Suppressor macrophage treated with lipopolysaccharide for 1 hour (primary cell): ENCODE results near the gene SNRNP25.

Experiments
- DNase-seq, 3 donors: peaks; one replicate each; pipeline ENCODE4 v3.0.0-alpha.2; 2020 to 2022

SNRNP25 gene

GRCh38 chr16:63998-64913 lies 10.6 kb downstream of the SNRNP25 start:
- DNase-seq, result no peak

DNA sequence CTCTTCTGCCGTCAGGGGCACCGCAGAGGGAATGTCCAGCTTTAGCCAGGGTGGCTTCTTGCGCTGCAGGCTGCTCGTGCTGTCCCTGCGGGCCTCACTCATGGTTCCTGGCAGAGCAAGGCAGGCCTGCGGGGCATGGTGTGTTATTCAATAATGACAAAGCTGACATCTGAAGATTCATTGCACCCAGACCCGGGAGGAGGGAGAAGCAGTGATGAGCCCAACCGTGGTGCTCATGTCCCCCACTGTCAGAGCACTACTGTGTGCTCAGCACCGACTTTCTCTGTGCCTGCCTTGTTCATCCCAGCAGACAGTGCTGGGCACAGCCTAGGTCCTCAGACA lies 11.3 kb downstream of the SNRNP25 start:
- DNase-seq, result no peak

DNA sequence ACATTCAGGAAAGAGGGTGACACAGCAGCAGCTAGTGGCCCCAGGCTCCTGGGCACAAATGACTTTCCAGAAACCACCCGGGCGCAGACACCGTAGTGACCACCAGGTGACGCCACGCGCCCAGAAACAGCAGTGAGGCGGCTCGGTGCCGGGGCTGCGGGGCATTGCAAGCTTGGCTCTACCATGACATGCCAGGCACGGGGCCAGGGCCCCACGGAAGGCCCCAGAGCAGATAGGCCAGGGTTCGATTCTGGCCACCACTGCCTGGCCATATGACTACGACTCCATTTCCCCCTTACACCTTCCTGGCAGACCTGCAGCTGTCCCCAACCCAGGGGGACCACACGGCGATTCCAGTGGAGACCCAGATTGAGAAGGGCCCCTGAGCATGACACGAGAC lies 12.1 kb downstream of the SNRNP25 start:
- peak; percentile 87 to 92 (median 92) for DNase-seq

GRCh38 chr16:66309-67182 lies 12.9 kb downstream of the SNRNP25 start:
- DNase-seq, result no peak

DNA sequence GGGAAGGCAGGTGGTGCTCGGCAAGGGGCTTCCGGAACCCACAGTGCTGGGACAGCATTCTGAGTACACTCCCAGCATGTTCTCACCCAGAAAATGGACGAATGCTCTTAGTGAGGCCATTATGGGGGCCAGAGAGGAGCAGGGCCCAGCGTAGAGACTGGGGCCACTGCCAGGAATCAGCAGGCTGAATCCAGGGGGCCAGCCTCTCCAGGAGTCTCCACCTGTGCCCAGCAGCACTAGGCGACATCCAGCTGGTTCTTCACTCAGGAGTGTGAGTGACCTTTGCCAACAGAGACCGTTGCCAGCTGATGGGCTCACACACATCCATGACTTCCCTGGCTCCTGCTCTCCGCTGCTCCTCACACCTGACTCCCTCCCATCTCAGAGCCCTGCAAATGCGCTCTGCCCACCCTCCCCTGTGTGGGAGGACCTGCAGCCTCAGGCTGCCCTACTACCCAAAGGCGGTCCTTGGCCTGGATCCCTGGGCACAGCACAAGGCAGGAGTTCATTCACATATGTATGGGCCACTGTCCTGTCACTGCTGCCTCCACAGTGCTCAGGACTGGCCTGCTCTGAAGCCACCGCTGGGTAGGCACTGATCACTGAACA lies 13.7 kb downstream of the SNRNP25 start:
- DNase-seq, result no peak

DNA sequence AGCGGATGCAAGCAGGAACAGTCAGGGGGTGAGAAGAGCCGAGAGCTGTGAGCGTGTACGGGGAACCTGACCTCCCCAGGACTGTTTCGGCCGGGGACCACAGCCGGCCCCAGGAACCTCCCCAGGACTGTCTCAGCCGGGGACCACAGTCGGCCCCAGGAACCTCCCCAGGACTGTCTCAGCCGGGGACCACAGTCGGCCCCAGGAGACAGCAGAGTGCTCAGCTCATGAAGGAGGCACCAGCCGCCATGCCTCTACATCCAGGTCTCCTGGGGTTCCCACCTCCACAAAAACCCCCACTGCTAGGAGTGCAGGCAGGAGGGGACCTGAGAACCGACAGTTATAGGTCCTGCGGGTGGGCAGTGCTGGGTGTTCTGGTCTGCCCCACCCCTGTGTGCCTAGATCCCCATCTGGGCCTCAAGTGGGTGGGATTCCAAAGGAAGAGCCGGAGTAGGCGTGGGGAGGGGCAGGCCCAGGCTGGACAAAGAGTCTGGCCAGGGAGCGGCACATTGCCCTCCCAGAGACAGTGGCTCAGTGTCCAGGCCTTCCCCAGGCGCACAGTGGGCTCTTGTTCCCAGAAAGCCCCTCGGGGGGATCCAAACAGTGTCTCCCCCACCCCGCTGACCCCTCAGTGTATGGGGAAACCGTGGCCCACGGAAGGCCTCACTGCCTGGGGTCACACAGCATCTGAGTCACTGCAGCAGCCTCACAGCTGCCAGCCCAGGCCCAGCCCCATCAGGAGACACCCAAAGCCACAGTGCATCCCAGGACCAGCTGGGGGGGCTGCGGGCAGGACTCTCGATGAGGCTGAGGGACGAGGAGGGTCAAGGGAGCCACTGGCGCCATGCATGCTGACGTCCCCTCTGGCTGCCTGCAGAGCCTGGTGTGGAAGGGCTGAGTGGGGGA lies 14.5 kb downstream of the SNRNP25 start:
- no peak for DNase-seq

DNA sequence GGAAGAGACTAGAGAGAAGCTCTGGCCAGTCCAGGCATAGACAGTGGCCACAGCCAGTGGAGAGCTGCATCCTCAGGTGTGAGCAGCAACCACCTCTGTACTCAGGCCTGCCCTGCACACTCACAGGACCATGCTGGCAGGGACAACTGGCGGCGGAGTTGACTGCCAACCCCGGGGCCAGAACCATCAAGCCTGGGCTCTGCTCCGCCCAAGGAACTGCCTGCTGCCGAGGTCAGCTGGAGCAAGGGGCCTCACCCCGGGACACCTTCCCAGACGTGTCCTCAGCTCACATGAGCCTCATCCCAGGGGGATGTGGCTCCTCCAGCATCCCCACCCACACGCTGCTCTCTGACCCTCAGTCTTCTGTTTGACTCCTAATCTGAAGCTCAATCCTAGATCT lies 15.6 kb downstream of the SNRNP25 start:
- DNase-seq, result no peak

DNA sequence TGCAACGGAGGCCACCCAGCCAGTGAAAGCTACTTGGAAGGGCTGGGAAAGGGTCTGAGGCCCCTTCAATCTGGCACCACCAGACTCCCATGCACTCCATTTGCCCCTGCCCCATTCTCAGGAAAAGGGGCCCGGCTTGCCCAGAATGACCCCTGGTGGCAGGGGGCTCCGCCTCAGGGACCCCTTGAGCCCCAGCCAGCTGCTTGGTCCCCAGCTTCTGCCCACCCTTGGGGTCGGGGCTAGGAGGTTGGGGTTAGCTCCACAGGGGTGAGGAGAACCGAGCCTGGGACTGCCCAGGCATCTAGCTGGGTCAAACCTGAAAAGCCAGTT lies 17.5 kb downstream of the SNRNP25 start:
- no peak for DNase-seq

GRCh38 chr16:71540-72401 lies 18.1 kb downstream of the SNRNP25 start:
- DNase-seq, result peak in 2 of 3 donors; percentile 22 to 63

- peak; percentile 69 to 92 (median 85) for DNase-seq
These were observed 19.2 kb downstream of the SNRNP25 start, which contains the start of gene RHBDF1 for GRCh38 chr16:72561-73548. Gene RHBDF1 (minus strand): TSS chr16:72631. CDS start chr16:65015, 7,616 bp downstream.

DNA sequence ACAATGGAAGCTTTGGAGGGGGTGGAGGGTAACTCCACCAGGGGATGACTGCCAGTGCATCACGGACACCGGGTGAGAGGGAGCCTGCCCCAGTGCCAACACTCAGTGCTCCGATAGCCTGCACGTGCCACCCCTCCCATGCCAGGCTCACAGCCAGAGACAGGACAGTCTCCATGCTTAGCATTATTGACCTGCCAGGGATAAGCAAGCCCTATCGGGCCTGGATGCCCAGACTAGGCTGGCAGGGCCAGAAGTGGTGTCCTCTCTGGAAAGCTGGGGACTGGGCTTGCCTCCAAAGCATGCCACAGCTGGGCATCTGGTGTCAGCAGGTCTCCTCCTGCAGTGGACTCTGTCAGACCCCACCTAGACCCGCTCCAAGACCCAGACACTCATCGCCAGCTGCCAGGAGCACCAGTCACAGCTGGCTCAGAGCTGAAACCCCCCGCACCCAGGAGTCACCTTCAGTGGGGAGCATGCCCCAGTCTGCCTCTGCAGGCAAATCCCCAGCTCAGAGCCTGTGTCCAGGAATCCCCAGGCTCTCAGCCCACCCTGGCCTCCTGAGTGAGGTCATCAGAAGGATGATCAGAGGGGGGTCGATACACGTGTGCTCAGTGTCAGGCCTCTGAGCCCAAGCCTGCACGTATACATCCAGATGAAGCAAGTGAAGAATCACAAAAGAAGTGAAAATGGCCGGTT lies 20.6 kb downstream of the SNRNP25 start:
- no peak for DNase-seq

- DNase-seq, result no peak
These were observed 21.2 kb downstream of the SNRNP25 start for GRCh38 chr16:74747-75334.

DNA sequence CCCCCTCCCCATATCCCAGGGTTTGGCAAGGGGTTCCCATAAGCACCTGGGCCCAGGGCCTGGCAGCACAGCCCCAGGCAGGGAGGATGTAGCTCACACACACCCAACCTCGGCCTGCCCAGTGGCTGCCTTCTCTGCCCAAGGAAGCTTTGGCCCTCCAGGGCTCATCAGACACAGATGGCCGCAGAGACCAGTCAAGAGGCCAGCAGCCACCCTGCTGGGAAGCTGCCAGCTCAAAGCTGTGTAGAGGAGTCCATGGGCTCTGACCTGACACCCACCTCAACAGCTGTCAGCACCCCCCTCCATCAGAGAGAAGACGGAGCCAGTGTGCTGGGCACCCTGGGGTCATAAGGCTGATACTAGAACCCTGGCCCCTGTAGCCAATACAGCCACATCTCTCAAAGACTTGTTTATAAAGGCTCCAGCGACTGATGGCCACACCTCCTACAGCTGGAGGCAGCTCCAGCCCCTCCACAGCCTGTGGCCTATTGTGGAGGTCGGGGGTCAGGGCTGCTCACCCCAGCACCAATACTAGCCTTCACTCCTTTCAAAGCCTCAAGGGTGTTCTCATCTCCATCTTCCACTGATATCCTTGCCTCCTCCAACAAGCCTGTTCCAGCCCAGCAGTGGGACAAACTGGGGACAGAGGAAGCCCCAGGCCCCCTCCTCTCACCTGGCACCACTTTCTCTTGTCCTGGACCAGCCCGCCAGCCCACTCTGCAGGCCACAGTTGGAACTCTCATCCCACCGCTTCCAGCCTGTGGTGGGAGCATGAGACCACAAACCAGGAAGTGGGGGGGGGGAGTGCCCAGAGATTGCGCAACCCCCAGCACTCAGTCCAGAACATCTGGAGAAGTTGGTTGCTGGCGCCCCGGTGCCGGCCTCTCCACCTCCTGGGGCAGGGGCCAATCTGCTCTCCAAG lies 22.2 kb downstream of the SNRNP25 start:
- peak; percentile 72 to 81 (median 73) for DNase-seq

DNA sequence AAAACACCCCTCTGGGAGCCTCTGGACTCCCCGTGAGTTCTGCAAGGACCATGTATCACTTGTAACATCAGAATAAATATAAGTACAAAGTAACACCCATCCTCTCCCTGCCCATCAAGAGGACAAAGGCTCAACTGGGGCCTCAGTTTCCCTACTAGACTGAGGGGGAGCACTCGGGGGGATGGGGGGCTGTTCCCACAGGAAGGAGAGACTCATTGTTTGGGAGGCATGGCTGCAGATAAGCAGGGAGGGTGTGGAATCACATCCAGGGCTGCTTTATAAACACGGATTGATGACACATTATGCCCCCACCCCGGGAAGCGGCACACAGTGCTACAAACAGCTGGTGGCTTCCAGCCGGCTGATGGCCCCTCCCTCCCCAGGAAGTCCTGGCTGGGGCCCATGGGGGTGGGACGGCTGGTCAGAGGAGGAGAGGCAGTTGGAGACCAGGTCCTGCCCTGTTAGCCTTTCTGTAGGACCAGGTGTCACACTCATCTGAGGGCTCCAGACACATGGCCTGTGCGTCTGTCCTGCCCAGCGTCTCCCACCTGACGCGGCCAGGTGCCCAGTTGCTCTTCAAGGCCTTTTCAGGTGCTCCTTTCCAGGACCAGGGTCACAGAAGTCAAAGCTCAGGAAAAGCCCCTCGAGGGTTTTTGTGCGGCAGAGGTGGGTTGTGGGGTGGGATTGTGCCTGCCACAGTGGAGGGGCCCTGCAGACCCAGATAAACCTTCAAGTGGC lies 23.1 kb downstream of the SNRNP25 start:
- peak; percentile 24 to 53 (median 41) for DNase-seq

DNA sequence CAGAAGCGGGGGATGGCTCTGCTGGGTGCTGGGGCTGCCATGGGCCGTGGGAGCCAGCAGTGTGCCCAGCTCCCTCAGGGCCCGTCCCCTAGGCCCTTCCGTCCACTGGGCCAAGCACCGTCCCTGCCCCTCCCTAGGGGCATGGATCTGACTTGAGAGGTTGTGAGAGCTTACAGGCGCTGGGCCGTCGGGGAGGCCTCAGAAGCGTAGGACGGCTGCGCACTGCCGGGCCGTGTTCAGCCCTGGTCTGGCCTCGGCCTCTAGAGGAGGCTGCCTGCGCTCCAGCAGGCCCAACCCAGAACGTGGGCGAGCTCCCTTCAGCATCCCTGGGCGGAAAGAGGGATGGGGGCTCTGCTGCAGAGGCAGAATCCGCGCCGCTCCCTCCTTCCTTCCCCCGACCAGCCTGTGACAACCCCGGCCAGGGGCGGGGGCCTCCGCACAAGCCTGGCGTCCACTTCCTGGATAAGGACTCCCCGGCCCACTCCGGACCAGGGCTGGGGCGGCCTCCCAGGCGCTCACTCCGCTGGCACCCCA lies 23.7 kb downstream of the SNRNP25 start:
- peak; percentile 38 to 65 (median 55) for DNase-seq

GRCh38 chr16:77807-78443 lies 24.3 kb downstream of the SNRNP25 start, which contains the start of gene MPG:
Gene MPG (plus strand): TSS chr16:78225. CDS start chr16:78310, 85 bp downstream.
- peak; percentile 84 to 94 (median 84) for DNase-seq
